Activated naive CD4-positive, alpha-beta T cell treated with anti-CD3 and anti-CD28 coated beads, Interleukin-2, amount 50 U/mL, for 72 hours (primary cell): ENCODE measurements around the gene ADAMTSL1. TPM values are rescaled to one million over a fixed set of nuclear protein-coding genes. Genes with fewer than 3 reads are reported as not detected.
A peak's percentile ranks its signal among the peaks of the same experiment; 100 is the strongest.
"Not testable (repeated sequence)": the region's sequence is repeated elsewhere in the genome, so short reads cannot be mapped to it uniquely, and the experiment has no call there.

Experiments used
- ATAC-seq, 2 donors: fragments of 150-1000 bp; cut with Tn5 transposase; 2 replicates each; pipeline ENCODE4 v1.10.0; 2021; ENCODE audit warnings: mild to moderate bottlenecking in 2 of 2, moderate library complexity in 2 of 2
- DNase-seq, 2 donors: peaks; one replicate each; pipeline ENCODE4 v3.0.0; 2021 to 2022; ENCODE audit warnings: low spot score in 2 of 2
- H3K27ac Mint-ChIP-seq, 2 donors: one replicate each; pipeline ENCODE4 v1.8.0; 2022; ENCODE audit warnings: mild to moderate bottlenecking in 2 of 2, mixed read lengths in 2 of 2
- H3K36me3 Mint-ChIP-seq, 2 donors: one replicate each; pipeline ENCODE4 v1.8.0; 2022; ENCODE audit warnings: mixed read lengths in 2 of 2
- H3K9me3 Mint-ChIP-seq, 2 donors: one replicate each; pipeline ENCODE4 v1.8.0; 2022; ENCODE audit warnings: mixed read lengths in 2 of 2
- total RNA-seq, 2 donors: library from RNA; stranded (reverse); gene quantifications; one replicate each; pipeline ENCODE4 v1.2.3, GENCODE V29; 2022

The ADAMTSL1 gene
- total RNA-seq, 2 donors from 2014 or later, result not detected

DNA sequence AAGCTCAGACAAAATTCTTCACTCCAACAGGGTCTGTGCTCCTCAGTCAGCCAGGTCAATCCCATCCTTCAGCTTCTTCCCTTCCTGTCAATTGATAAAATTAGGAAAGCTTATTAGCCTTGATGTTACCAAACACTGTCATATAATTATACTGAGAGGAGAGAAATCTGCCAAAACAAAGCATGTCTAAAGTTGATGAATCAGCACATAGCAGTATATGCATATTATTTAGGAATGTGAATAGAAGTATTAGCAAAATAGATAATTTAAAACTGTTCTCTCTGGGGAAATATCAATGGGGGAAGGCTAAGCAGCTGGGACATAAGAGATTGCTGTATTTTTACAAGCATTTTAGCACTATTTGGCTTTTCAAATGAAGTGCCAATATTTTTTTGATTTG, 451.9 kb downstream of the ADAMTSL1 start:
- no peak for DNase-seq
- ATAC-seq, result no peak
- no peaks in the 10 kb centered on the region for H3K36me3 Mint-ChIP-seq
- H3K27ac Mint-ChIP-seq, result no peak overlapping the region
- H3K9me3 Mint-ChIP-seq, result no peaks in the 10 kb centered on the region

DNA sequence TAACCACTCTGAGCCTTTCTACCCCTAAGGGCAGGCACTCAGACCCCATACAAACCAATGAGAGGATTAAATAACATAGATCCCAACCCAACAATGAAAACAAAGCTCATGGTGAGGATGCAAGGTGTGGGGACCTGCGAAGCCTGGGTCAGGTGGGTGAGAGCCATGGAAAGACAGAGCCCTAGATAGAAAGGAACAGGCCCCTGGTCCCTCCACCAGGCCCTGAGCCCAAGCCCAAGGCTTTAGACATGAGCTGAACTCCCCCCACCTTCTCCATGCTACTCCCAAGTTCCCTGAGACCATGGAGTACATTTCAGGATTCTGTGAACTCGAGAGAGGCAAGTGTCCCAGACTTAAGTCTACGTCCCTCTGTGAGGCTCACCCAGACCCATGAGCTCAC, 452.6 kb downstream of the ADAMTSL1 start:
- no peak for ATAC-seq

DNA sequence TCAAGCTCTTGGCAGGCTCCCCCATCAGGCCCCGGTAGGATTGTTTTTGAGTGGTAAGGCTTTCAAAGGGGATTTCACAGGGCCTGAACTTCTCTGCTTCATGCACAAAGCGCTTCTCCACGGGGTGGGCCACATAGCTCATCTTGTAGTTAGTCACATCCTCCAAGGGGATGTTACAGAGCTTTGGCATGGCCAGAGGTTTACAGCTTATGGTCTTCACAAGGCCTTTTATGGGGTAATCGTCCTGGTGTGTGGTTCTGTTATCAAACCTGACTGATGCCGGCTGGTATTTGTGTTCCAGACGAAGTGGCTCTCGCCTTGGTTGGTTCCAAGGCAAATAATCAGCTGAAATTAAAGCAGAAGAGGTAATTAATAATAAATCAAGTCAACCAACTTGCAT, 454.8 kb downstream of the ADAMTSL1 start:
- DNase-seq, result no peak
- Mint-ChIP-seq H3K36me3 (no peaks in the 10 kb centered on the region), H3K27ac (no peak overlapping the region), H3K9me3 (no peaks in the 10 kb centered on the region)
- no peak for ATAC-seq

More for the DNA sequence above, 452.6 kb downstream of the ADAMTSL1 start:
- no peaks in the 10 kb centered on the region for H3K36me3 Mint-ChIP-seq
- H3K9me3 Mint-ChIP-seq, result no peaks in the 10 kb centered on the region
- no peak for DNase-seq
- no peak overlapping the region for H3K27ac Mint-ChIP-seq

DNA sequence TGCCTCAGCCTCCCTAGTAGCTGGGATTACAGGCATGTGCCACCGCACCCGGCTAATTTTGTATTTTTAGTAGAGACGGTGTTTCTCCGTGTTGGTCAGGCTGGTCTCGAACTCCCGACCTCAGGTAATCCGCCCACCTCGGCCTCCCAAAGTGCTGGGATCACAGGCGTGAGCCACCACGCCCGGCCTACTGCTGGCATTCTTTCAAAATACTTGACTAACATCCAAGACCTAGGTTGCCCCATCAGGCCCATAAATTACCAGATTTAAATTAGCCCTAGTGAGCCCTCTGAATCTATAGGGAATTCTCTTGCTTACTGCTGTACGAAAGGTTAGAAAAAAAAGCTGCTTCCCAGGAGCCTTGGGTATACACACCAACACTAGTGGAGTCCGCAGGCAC, 456.7 kb downstream of the ADAMTSL1 start:
- not testable (repeated sequence) for H3K27ac Mint-ChIP-seq, H3K36me3 Mint-ChIP-seq, H3K9me3 Mint-ChIP-seq, DNase-seq, ATAC-seq

DNA sequence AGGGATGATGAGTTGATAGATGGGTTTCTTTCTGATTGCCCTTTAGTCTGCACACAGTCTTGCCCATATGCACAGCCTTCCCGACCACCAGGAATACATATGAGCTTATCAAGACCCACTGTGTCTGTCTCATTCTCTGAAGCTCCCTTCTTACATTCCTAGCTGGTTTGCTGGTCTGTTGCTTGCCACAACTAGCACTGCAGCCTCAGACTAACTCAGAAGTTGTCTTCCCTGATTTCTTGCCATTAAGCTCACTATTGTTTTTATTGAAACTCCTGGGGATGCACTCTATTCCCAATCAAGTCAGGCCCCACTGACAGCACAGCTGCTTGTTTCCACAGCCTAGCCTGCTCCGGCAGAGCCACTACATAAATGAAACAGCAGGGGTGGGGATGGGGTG, 461.6 kb downstream of the ADAMTSL1 start:
- ATAC-seq, result no peak
- no peaks in the 10 kb centered on the region for H3K36me3 Mint-ChIP-seq

DNA sequence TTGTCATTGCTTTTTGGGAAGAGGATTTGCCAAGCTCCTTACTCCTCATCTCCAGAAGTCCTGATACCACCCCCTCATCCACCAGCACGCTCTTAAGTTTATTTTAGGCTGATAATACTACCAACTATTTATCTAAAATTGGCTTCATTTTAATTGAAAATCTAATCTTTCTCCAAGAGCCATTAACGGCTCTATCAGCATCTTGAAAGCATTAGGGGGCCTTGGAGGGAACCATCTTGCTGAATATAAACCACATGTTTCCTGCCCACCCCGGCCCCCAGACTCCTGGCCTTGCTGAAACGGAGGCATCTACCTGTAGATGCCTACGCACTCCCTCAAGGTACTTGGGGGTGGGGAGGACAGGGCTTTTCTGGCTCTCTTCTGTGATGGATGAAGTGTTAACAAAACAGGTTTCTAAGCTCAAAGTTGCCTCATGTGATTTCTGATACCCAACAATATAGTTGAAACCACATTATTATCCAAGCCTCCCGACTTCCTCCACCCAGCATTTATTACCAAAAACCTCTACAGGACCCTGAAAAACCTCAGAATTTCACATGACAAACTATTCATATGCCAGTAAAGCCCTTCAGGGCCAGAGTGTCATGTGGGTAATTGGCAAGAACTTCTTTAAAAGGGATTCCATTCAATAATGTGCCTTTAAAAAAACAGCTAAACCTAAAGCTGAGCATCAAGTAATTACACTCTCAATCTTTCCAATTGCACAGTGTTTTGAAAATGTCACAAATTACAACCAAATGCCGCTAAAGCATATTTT, 462.3 kb downstream of the ADAMTSL1 start:
- Mint-ChIP-seq H3K9me3 (no peaks in the 10 kb centered on the region), H3K36me3 (no peaks in the 10 kb centered on the region), H3K27ac (no peak overlapping the region)
- DNase-seq (no peak), ATAC-seq (no peak)

More for the DNA sequence above, 461.6 kb downstream of the ADAMTSL1 start:
- H3K9me3 Mint-ChIP-seq, result no peaks in the 10 kb centered on the region
- no peak for DNase-seq
- H3K27ac Mint-ChIP-seq, result no peak overlapping the region

DNA sequence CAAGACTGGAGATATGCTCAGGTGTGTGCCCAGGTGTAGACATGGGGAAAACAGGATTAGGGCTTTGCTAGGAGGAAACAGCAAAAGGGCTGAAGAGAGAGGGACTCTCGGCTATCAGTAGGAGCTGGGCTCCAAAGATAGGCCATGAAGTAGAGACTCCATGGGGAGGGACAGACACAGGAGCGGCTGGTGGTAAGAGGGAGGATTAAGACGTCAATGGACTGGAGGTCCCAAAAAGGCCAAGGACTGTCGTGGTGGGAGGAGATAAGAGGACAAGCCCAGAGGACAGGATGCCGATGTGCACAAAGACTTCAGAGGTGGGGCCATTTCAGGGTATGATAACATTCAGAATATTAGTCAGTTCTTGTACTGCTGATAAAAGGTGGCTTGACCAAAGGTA, 466.0 kb downstream of the ADAMTSL1 start:
- ATAC-seq (no peak), DNase-seq (no peak)
- no peaks in the 10 kb centered on the region for H3K9me3 Mint-ChIP-seq
- H3K27ac Mint-ChIP-seq, result no peak overlapping the region
- no peaks in the 10 kb centered on the region for H3K36me3 Mint-ChIP-seq

DNA sequence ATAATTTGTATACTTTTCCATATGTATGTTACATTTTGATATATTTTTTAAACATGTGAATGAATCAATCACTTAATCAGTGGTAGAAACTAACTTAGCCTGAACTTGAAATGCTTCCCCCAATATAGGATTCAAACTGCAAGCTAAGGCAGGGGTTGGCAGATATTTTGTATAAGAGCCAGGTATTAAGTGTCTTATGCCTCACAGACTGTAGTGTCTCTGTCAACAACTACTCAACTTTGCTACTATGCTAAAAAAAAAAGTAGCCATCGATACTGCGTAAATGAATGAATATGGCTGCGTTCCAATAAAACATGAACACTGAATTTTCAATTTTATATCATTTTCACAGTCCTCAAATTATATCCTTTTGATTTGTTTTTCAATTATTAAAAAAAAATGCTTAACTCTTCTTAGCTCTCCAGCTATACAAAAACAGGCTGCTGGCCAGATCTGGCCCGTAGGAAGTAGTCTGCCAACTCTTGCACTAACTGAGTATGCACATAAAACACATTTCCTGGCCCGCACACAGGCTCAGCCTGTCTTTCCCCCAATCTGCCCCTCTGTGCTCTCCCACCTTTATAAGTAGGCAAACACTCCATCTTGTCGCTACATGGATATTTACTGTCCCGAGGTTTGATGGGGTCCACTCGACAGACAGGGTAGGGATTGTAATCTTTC, 467.2 kb downstream of the ADAMTSL1 start:
- Mint-ChIP-seq H3K36me3 (no peaks in the 10 kb centered on the region), H3K27ac (no peak overlapping the region), H3K9me3 (no peaks in the 10 kb centered on the region)
- no peak for ATAC-seq
- no peak for DNase-seq

DNA sequence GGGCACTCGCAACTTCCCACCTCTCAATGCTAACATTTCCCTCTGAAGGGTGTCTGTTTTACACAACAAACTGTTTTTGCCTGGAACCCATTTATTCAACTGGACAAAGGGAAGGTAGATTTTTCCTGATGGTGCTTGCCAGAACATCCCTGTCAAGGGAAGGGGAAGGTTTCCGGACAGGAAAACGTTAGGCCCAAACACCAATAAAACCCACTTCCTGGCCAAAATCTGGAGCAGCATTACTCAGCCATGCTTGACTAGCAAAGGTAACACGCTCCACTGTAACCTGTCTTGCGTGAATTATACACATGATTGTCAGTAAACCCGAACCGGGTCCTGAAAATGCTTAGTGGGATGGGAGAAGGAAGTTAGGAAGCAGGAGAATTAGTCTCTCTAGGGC, 468.8 kb downstream of the ADAMTSL1 start:
- H3K9me3 Mint-ChIP-seq, result no peaks in the 10 kb centered on the region
- no peak overlapping the region for H3K27ac Mint-ChIP-seq
- no peak for ATAC-seq
- DNase-seq, result no peak
- no peaks in the 10 kb centered on the region for H3K36me3 Mint-ChIP-seq

DNA sequence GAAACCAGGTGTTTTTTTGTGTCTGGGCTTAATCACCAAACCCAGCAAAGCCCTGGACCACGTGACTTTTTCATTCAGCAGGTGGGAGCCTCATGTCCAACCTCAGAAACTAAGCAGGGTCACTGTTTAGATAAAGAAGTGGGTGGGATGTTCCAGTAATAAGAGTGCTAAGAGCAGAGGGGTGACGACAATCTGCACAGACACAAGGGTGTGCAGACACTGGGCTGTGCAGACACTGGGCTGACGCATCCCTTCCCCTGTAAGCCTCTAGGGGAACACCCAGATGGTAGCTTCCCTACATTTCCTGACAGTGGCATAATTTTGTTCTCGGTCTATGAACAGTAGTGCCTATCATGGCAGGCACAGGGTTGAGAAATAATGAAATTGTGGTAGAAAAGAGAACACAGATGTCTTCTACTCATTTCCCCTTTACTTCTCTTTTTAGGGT, 474.0 kb downstream of the ADAMTSL1 start:
- H3K9me3 Mint-ChIP-seq, result no peaks in the 10 kb centered on the region
- peak in 1 of 2 donors; percentile 45 for ATAC-seq
- DNase-seq, result no peak
- H3K36me3 Mint-ChIP-seq, result no peaks in the 10 kb centered on the region
- H3K27ac Mint-ChIP-seq, result no peak overlapping the region

DNA sequence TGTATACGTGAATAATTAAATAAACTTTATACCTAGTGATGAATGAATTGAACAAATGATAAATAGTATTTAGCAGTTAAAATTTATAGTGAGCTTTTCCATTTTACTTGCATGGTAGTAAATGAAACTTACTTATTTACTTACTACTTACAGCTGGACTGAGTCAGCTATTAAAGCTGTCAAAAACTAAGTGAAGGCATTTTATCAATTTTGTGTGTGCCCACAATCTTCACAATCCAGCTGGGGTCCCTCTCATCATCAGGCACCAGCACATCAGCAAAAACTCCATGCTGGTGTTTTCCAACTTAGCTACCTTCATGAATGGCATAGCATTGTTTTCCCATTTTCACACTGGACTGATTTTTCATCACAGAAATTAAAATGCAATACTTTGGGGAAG, 478.0 kb downstream of the ADAMTSL1 start:
- DNase-seq (no peak), ATAC-seq (no peak)
- H3K9me3 Mint-ChIP-seq, result no peaks in the 10 kb centered on the region
- H3K36me3 Mint-ChIP-seq, result no peaks in the 10 kb centered on the region
- H3K27ac Mint-ChIP-seq, result no peak overlapping the region

DNA sequence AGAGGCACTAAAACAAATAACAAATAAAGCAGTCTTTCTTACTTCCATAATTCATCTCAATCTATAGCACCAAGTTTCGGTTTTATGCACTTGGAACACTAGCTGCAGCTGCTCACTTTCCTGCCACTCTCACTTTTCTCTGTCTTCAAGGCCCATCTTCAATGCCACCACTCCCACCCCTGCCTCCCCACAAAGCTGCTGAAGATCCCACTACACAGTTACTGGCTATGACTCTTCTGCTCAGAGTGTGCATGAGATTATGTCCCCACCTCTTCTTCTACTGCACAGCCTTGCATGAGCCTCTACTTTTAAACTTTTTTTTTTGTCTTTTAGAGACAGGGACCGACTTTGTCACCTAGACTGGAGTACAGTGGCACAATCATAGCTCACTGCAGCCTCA, 481.7 kb downstream of the ADAMTSL1 start:
- ATAC-seq (no peak), DNase-seq (no peak)
- H3K36me3 Mint-ChIP-seq, result no peaks in the 10 kb centered on the region
- no peak overlapping the region for H3K27ac Mint-ChIP-seq
- H3K9me3 Mint-ChIP-seq, result no peaks in the 10 kb centered on the region
